HCT116 (cell line): ENCODE data around the gene GIMAP8. TPM values are rescaled to one million over a fixed set of nuclear protein-coding genes. Genes with fewer than 3 reads are reported as not detected.

ENCODE experiments used
- ATAC-seq: fragments of 200-7000 bp; cut with Tn5 transposase; 2 replicates; pipeline ENCODE4 v1.9.1; 2020; ENCODE audit warnings: mild to moderate bottlenecking, moderate library complexity
- BruUV-seq: library from RNA; stranded (reverse); fragments of 400-500 nt; replicated peaks from 2 replicates; lab custom pipeline; 2021; lab: Mats Ljungman, UMichigan
- CTCF ChIA-PET: fragments of 300-600 bp; sonication (Branson Sonifier 250); formaldehyde crosslinking; loops from one replicate; lab custom pipeline; 2021; ENCODE audit warnings: antibody characterized with exemption; lab: Charles Lee
- POLR2A ChIA-PET: fragments of 300-600, 350-600 bp; sonication (Branson Sonifier 250); formaldehyde crosslinking; loops from one replicate; lab custom pipeline; 2021; ENCODE audit warnings: antibody characterized with exemption; lab: Charles Lee
- RAD21 ChIA-PET, 2 experiments: fragments of 300-600 bp; sonication (Branson Sonifier 250); formaldehyde crosslinking; loops; one replicate each; lab custom pipeline; 2023; ENCODE audit warnings: low total read pairs in 2 of 2; ENCODE audit not compliant: uncharacterized antibody in 2 of 2, unreplicated experiment in 2 of 2, low non-redundant PET in 1 of 2; lab: Charles Lee
- DNase-seq: peaks from one replicate; pipeline ENCODE4 v3.0.0-alpha.2; 2010; ENCODE audit warnings: low read depth, low spot score
- H2AFZ ChIP-seq: fragments of 200-600 bp; shearing (Covaris generic), sonication (generic); 2 replicates; pipeline ENCODE4 v1.6.1; 2017; ENCODE audit warnings: low read depth, mixed run types, mixed read lengths, antibody characterized with exemption, low read length; ENCODE audit not compliant: poor library complexity, severe bottlenecking
- H3K27ac ChIP-seq: 2 replicates; pipeline ENCODE4 v1.5.1; 2012; ENCODE audit warnings: low read depth, low read length
- H3K27me3 ChIP-seq: fragments of 200-600 bp; sonication (generic); 2 replicates; pipeline ENCODE4 v1.6.1; 2016; ENCODE audit warnings: mixed run types, low read length, mixed read lengths; ENCODE audit not compliant: insufficient read depth
- H3K36me3 ChIP-seq, 2 experiments: fragments of 200-500 bp in 1 of 2; fragments of 200-600 bp in 1 of 2; sonication (Bioruptor generic) in 1 of 2; sonication (generic) in 1 of 2; 2 replicates each; pipeline versions ENCODE4 v1.5.1 to v1.6.1; 2014 to 2016; ENCODE audit warnings: low read length in 2 of 2, inconsistent platforms in 1 of 2, mixed read lengths in 1 of 2, mixed run types in 1 of 2; ENCODE audit not compliant: insufficient read depth in 2 of 2, control insufficient read depth in 1 of 2
- H3K4me1 ChIP-seq, 2 experiments: fragments of 200-600 bp in 1 of 2; sonication (generic) in 1 of 2; 2 replicates each; pipeline versions ENCODE4 v1.5.1 to v1.6.1; 2012 to 2017; ENCODE audit warnings: low read length in 2 of 2, inconsistent platforms in 1 of 2, mild to moderate bottlenecking in 1 of 2, mixed read lengths in 1 of 2, mixed run types in 1 of 2, moderate library complexity in 1 of 2; ENCODE audit not compliant: insufficient read depth in 2 of 2, control insufficient read depth in 1 of 2
- H3K4me2 ChIP-seq: fragments of 200-600 bp; sonication (generic); 2 replicates; pipeline ENCODE4 v1.6.1; 2017; ENCODE audit warnings: mixed run types, low read length, mixed read lengths
- H3K4me3 ChIP-seq, 2 experiments: fragments of 200-600 bp in 1 of 2; sonication (generic) in 1 of 2; replicated peaks in 1 of 2; 2 replicates each; pipeline ENCODE4 v1.5.1; 2011 to 2016; ENCODE audit warnings: low read length in 2 of 2, control low read depth in 1 of 2, low read depth in 1 of 2, mild to moderate bottlenecking in 1 of 2, mixed read lengths in 1 of 2, mixed run types in 1 of 2
- H3K79me2 ChIP-seq: fragments of 200-600 bp; sonication (generic); 2 replicates; pipeline ENCODE4 v1.6.1; 2017; ENCODE audit warnings: mild to moderate bottlenecking, mixed run types, low read length, moderate library complexity, mixed read lengths; ENCODE audit not compliant: insufficient read depth
- H3K9ac ChIP-seq: fragments of 200-600 bp; sonication (generic); 2 replicates; pipeline ENCODE4 v1.6.1; 2016; ENCODE audit warnings: low read length, mixed read lengths
- H3K9me2 ChIP-seq: fragments of 200-600 bp; sonication (generic), shearing (Covaris generic); 2 replicates; pipeline ENCODE4 v1.6.1; 2017; ENCODE audit warnings: mixed run types, mild to moderate bottlenecking, moderate library complexity; ENCODE audit not compliant: insufficient read depth
- H3K9me3 ChIP-seq, 2 experiments: fragments of 200-500 bp in 1 of 2; fragments of 200-600 bp in 1 of 2; sonication (Bioruptor generic) in 1 of 2; sonication (generic) in 1 of 2; 2 replicates each; pipeline ENCODE4 v1.6.1; 2014 to 2017; ENCODE audit warnings: low read length in 2 of 2, mixed read lengths in 2 of 2, inconsistent platforms in 1 of 2, low read depth in 1 of 2, mild to moderate bottlenecking in 1 of 2, mixed run types in 1 of 2, moderate library complexity in 1 of 2; ENCODE audit not compliant: control insufficient read depth in 1 of 2, insufficient read depth in 1 of 2
- H4K20me1 ChIP-seq: fragments of 200-600 bp; sonication (generic), shearing (Covaris generic); 2 replicates; pipeline ENCODE4 v1.6.1; 2017; ENCODE audit warnings: mixed run types, mild to moderate bottlenecking, moderate library complexity; ENCODE audit not compliant: insufficient read depth
- CBX3 ChIP-seq: IDR thresholded peaks from 2 replicates; pipeline ENCODE4 v1.6.1; 2012; ENCODE audit warnings: low read depth
- CEBPB ChIP-seq: IDR thresholded peaks from 2 replicates; pipeline ENCODE4 v1.6.1; 2012; ENCODE audit warnings: low read depth
- EGR1 ChIP-seq: IDR thresholded peaks from 2 replicates; pipeline ENCODE4 v1.6.1; 2012; ENCODE audit warnings: low read depth
- ELF1 ChIP-seq: IDR thresholded peaks from 2 replicates; pipeline ENCODE4 v1.6.1; 2012; ENCODE audit warnings: low read depth, borderline replicate concordance
- EZH2 ChIP-seq: fragments of 200-600 bp; sonication (generic); IDR thresholded peaks from 2 replicates; pipeline ENCODE4 v1.6.1; 2017; ENCODE audit warnings: antibody characterized with exemption, mixed run types
- EZH2phosphoT487 ChIP-seq: fragments of 200-600 bp; IDR thresholded peaks from 2 replicates; pipeline ENCODE4 v1.6.1; 2018; ENCODE audit warnings: antibody characterized with exemption, borderline replicate concordance
- FOSL1 ChIP-seq: IDR thresholded peaks from 2 replicates; pipeline ENCODE4 v1.6.1; 2012; ENCODE audit warnings: low read depth
- JUND ChIP-seq: IDR thresholded peaks from 2 replicates; pipeline ENCODE4 v1.6.1; 2012
- MAX ChIP-seq: IDR thresholded peaks from 2 replicates; pipeline ENCODE4 v1.6.1; 2012
- POLR2A ChIP-seq: IDR thresholded peaks from 2 replicates; pipeline ENCODE4 v1.7.0; 2011; ENCODE audit warnings: borderline replicate concordance; ENCODE audit not compliant: insufficient read depth, insufficient read length; ENCODE audit errors: extremely low read depth
- POLR2AphosphoS5 ChIP-seq: IDR thresholded peaks from 2 replicates; pipeline ENCODE4 v1.6.1; 2011; ENCODE audit warnings: mild to moderate bottlenecking, low read depth, low read length, moderate library complexity
- RAD21 ChIP-seq: IDR thresholded peaks from 2 replicates; pipeline ENCODE4 v1.6.1; 2012; ENCODE audit warnings: low read depth, mild to moderate bottlenecking
- REST ChIP-seq: IDR thresholded peaks from 2 replicates; pipeline ENCODE4 v1.6.1; 2012; ENCODE audit warnings: low read depth
- SIN3A ChIP-seq: IDR thresholded peaks from 2 replicates; pipeline ENCODE4 v1.6.1; 2012; ENCODE audit warnings: low read depth
- SP1 ChIP-seq: IDR thresholded peaks from 2 replicates; pipeline ENCODE4 v1.6.1; 2012; ENCODE audit warnings: low read depth
- SRF ChIP-seq: IDR thresholded peaks from 2 replicates; pipeline ENCODE4 v1.6.1; 2012; ENCODE audit warnings: low read depth
- TCF7L2 ChIP-seq: IDR thresholded peaks from 2 replicates; pipeline ENCODE4 v1.7.0; 2011; ENCODE audit warnings: borderline replicate concordance, inconsistent platforms; ENCODE audit not compliant: insufficient read depth, insufficient read length; ENCODE audit errors: extremely low read depth
- YY1 ChIP-seq: IDR thresholded peaks from 2 replicates; pipeline ENCODE4 v1.6.1; 2011; ENCODE audit warnings: low read length, low read depth, moderate library complexity, mild to moderate bottlenecking; ENCODE audit not compliant: insufficient replicate concordance; ENCODE audit errors: extremely low read depth
- ZBTB33 ChIP-seq: IDR thresholded peaks from 2 replicates; pipeline ENCODE4 v1.6.1; 2011; ENCODE audit warnings: mild to moderate bottlenecking, low read length, moderate library complexity; ENCODE audit not compliant: insufficient replicate concordance; ENCODE audit errors: extremely low read depth
- ZFX ChIP-seq: fragments of 450-650 bp; IDR thresholded peaks from 2 replicates; pipeline ENCODE4 v1.6.1; 2017
- ZNF274 ChIP-seq: fragments of 200-500 bp; sonication (Bioruptor generic); IDR thresholded peaks from 2 replicates; pipeline ENCODE4 v1.6.1; 2014; ENCODE audit warnings: mild to moderate bottlenecking, low read depth, low read length, inconsistent platforms
- intact Hi-C: fragments of 100-400 bp; cut with micrococcal nuclease; formaldehyde crosslinking; loops from 2 replicates; pipeline ENCODE4 v1.10.0; 2022
- total RNA-seq: library from RNA; stranded (reverse); gene quantifications from one replicate; pipeline ENCODE4 v1.2.1, GENCODE V29; 2021; ENCODE audit not compliant: unreplicated experiment
- TF ChIP-seq, protein P1 (sequence below): IDR thresholded peaks from 2 replicates; pipeline ENCODE4 v1.6.1; 2012

Gene GIMAP8
- total RNA-seq, 1 experiment from 2014 or later: 0.15 TPM

- Histone ChIP-seq H3K9ac (no peak overlapping the region), H3K36me3 (no peaks in the 10 kb centered on the region), H3K4me3 (no peak overlapping the region), H3K9me2 (no peaks in the 10 kb centered on the region), H2AFZ (peak overlapping the region; percentile 99), H3K79me2 (no peaks in the 10 kb centered on the region), H3K27ac (no peak overlapping the region), H3K4me2 (peak overlapping the region; percentile 56), H3K4me1 (peaks cover 5 to 10% of the 10 kb centered on the region in 2 experiments; a peak in 3 of 4 replicates), H3K9me3 (no peaks in the 10 kb centered on the region), H4K20me1 (no peaks in the 10 kb centered on the region), H3K27me3 (no peaks in the 10 kb centered on the region)
- POLR2A ChIA-PET: no interaction called here
- intact Hi-C loops: loop anchor here (1.0 kb wide), 2 partner anchors 65 to 135 kb away; no protein-coding TSS in a partner anchor
- DNase-seq (peak; percentile 77), ATAC-seq (peak; percentile 99)
- RAD21 ChIA-PET: no interaction called here
- CTCF ChIA-PET: interaction anchor here (0.6 to 1.2 kb wide), 3 partner anchors 66 to 136 kb away, joined by 3 to 6 read pairs (median 5); no protein-coding TSS in a partner anchor
- BruUV-seq: no TSS peak
- TF ChIP-seq EGR1: no peak
- peak; percentile 58 for TF ChIP-seq YY1
- no peak for TF ChIP-seq ZFX
- TF ChIP-seq RAD21: peak; percentile 95
- TF ChIP-seq EZH2: no peak
- TF ChIP-seq SRF: no peak
- no peak for TF ChIP-seq MAX
- no peak for TF ChIP-seq SIN3A
- no peak for TF ChIP-seq TCF7L2
- TF ChIP-seq FOSL1: no peak
- no peak for TF ChIP-seq SP1
- no peak for TF ChIP-seq JUND
- TF ChIP-seq REST: no peak
- TF ChIP-seq EZH2phosphoT487: no peak
- no peak for TF ChIP-seq CEBPB
- no peak for TF ChIP-seq ELF1
- no peak for TF ChIP-seq POLR2A
- TF ChIP-seq POLR2AphosphoS5: no peak
- TF ChIP-seq ZNF274: no peak
- no peak for TF ChIP-seq CBX3
- TF ChIP-seq, protein P1, sequence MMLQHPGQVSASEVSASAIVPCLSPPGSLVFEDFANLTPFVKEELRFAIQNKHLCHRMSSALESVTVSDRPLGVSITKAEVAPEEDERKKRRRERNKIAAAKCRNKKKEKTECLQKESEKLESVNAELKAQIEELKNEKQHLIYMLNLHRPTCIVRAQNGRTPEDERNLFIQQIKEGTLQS: no peak
- no peak for TF ChIP-seq ZBTB33
Measured at GRCh38 chr7:150420987-150421674, 29.3 kb upstream of the GIMAP8 start.
